ENCODE measurements around the gene CLIC5.

CLIC5 gene

GRCh38 chr6:45911691-45912090 is 104.0 kb downstream of the CLIC5 start:
- Histone ChIP-seq H3K4me1 (ENCODE audit: control insufficient read depth, insufficient read depth, low read length) (no peaks in the 10 kb centered on the region), H3K36me3 (ENCODE audit: control insufficient read depth, insufficient read depth, low read length) (no peaks in the 10 kb centered on the region), H3K4me3 (ENCODE audit: low read length) (no peak overlapping the region), H3K27me3 (ENCODE audit: control insufficient read depth, insufficient read depth, low read length) (no peaks in the 10 kb centered on the region), H3K9me3 (ENCODE audit: control insufficient read depth, low read length) (no peaks in the 10 kb centered on the region), H3K9ac (ENCODE audit: low read length) (no peak overlapping the region)

GRCh38 chr6:45903959-45904358 is 111.7 kb downstream of the CLIC5 start:
- H3K4me1 ChIP-seq (ENCODE audit: control insufficient read depth, insufficient read depth, low read length), result no peaks in the 10 kb centered on the region
- no peaks in the 10 kb centered on the region for H3K36me3 ChIP-seq (ENCODE audit: control insufficient read depth, insufficient read depth, low read length)
- no peaks in the 10 kb centered on the region for H3K9me3 ChIP-seq (ENCODE audit: control insufficient read depth, low read length)
- H3K9ac ChIP-seq (ENCODE audit: low read length), result no peak overlapping the region
- no peak overlapping the region for H3K4me3 ChIP-seq (ENCODE audit: low read length)
- no peaks in the 10 kb centered on the region for H3K27me3 ChIP-seq (ENCODE audit: control insufficient read depth, insufficient read depth, low read length)

- no peaks in the 10 kb centered on the region for H3K27me3 ChIP-seq (ENCODE audit: control insufficient read depth, insufficient read depth, low read length)
- no peaks in the 10 kb centered on the region for H3K36me3 ChIP-seq (ENCODE audit: control insufficient read depth, insufficient read depth, low read length)
- H3K9me3 ChIP-seq (ENCODE audit: control insufficient read depth, low read length), result no peaks in the 10 kb centered on the region
- H3K9ac ChIP-seq (ENCODE audit: low read length), result no peak overlapping the region
- H3K4me1 ChIP-seq (ENCODE audit: control insufficient read depth, insufficient read depth, low read length), result no peaks in the 10 kb centered on the region
- no peak overlapping the region for H3K4me3 ChIP-seq (ENCODE audit: low read length)
Observed at GRCh38 chr6:45902984-45903383, 112.7 kb downstream of the CLIC5 start.

GRCh38 chr6:45901767-45902650 is 113.7 kb downstream of the CLIC5 start:
- Histone ChIP-seq H3K9ac (ENCODE audit: low read length) (no peak overlapping the region), H3K27me3 (ENCODE audit: control insufficient read depth, insufficient read depth, low read length) (no peaks in the 10 kb centered on the region), H3K36me3 (ENCODE audit: control insufficient read depth, insufficient read depth, low read length) (no peaks in the 10 kb centered on the region), H3K4me1 (ENCODE audit: control insufficient read depth, insufficient read depth, low read length) (no peaks in the 10 kb centered on the region), H3K9me3 (ENCODE audit: control insufficient read depth, low read length) (no peaks in the 10 kb centered on the region), H3K4me3 (ENCODE audit: low read length) (no peak overlapping the region)

GRCh38 chr6:45900808-45901752 is 114.6 kb downstream of the CLIC5 start:
- H3K36me3 ChIP-seq (ENCODE audit: control insufficient read depth, insufficient read depth, low read length), result no peaks in the 10 kb centered on the region
- H3K9ac ChIP-seq (ENCODE audit: low read length), result no peak overlapping the region
- H3K9me3 ChIP-seq (ENCODE audit: control insufficient read depth, low read length), result no peaks in the 10 kb centered on the region
- no peaks in the 10 kb centered on the region for H3K4me1 ChIP-seq (ENCODE audit: control insufficient read depth, insufficient read depth, low read length)
- no peaks in the 10 kb centered on the region for H3K27me3 ChIP-seq (ENCODE audit: control insufficient read depth, insufficient read depth, low read length)
- H3K4me3 ChIP-seq (ENCODE audit: low read length), result no peak overlapping the region

- H3K9me3 ChIP-seq (ENCODE audit: control insufficient read depth, low read length), result no peaks in the 10 kb centered on the region
Observed at GRCh38 chr6:45899683-45899946, 116.0 kb downstream of the CLIC5 start.

GRCh38 chr6:45898941-45899682 is 116.5 kb downstream of the CLIC5 start:
- Histone ChIP-seq H3K9me3 (ENCODE audit: control insufficient read depth, low read length) (no peaks in the 10 kb centered on the region), H3K4me1 (ENCODE audit: control insufficient read depth, insufficient read depth, low read length) (no peaks in the 10 kb centered on the region), H3K9ac (ENCODE audit: low read length) (no peak overlapping the region), H3K27me3 (ENCODE audit: control insufficient read depth, insufficient read depth, low read length) (no peaks in the 10 kb centered on the region), H3K4me3 (ENCODE audit: low read length) (no peak overlapping the region), H3K36me3 (ENCODE audit: control insufficient read depth, insufficient read depth, low read length) (no peaks in the 10 kb centered on the region)

More at GRCh38 chr6:45899683-45899946, 116.0 kb downstream of the CLIC5 start:
- H3K36me3 ChIP-seq (ENCODE audit: control insufficient read depth, insufficient read depth, low read length), result no peaks in the 10 kb centered on the region
- no peak overlapping the region for H3K4me3 ChIP-seq (ENCODE audit: low read length)
- H3K27me3 ChIP-seq (ENCODE audit: control insufficient read depth, insufficient read depth, low read length), result no peaks in the 10 kb centered on the region
- H3K4me1 ChIP-seq (ENCODE audit: control insufficient read depth, insufficient read depth, low read length), result no peaks in the 10 kb centered on the region
- no peak overlapping the region for H3K9ac ChIP-seq (ENCODE audit: low read length)

GRCh38 chr6:45896783-45897441 is 118.7 kb downstream of the CLIC5 start:
- Histone ChIP-seq H3K4me1 (ENCODE audit: control insufficient read depth, insufficient read depth, low read length) (no peaks in the 10 kb centered on the region), H3K4me3 (ENCODE audit: low read length) (no peak overlapping the region), H3K9ac (ENCODE audit: low read length) (no peak overlapping the region)

GRCh38 chr6:45895569-45895968 is 120.1 kb downstream of the CLIC5 start:
- H3K4me3 ChIP-seq (ENCODE audit: low read length), result no peak overlapping the region
- no peaks in the 10 kb centered on the region for H3K36me3 ChIP-seq (ENCODE audit: control insufficient read depth, insufficient read depth, low read length)
- H3K27me3 ChIP-seq (ENCODE audit: control insufficient read depth, insufficient read depth, low read length), result no peaks in the 10 kb centered on the region
- no peak overlapping the region for H3K9ac ChIP-seq (ENCODE audit: low read length)
- H3K4me1 ChIP-seq (ENCODE audit: control insufficient read depth, insufficient read depth, low read length), result no peaks in the 10 kb centered on the region
- no peaks in the 10 kb centered on the region for H3K9me3 ChIP-seq (ENCODE audit: control insufficient read depth, low read length)

More at GRCh38 chr6:45896783-45897441, 118.7 kb downstream of the CLIC5 start:
- H3K9me3 ChIP-seq (ENCODE audit: control insufficient read depth, low read length), result no peaks in the 10 kb centered on the region
- no peaks in the 10 kb centered on the region for H3K36me3 ChIP-seq (ENCODE audit: control insufficient read depth, insufficient read depth, low read length)
- no peaks in the 10 kb centered on the region for H3K27me3 ChIP-seq (ENCODE audit: control insufficient read depth, insufficient read depth, low read length)

- H3K27me3 ChIP-seq (ENCODE audit: control insufficient read depth, insufficient read depth, low read length), result no peaks in the 10 kb centered on the region
- no peak overlapping the region for H3K9ac ChIP-seq (ENCODE audit: low read length)
- no peaks in the 10 kb centered on the region for H3K4me1 ChIP-seq (ENCODE audit: control insufficient read depth, insufficient read depth, low read length)
- no peaks in the 10 kb centered on the region for H3K9me3 ChIP-seq (ENCODE audit: control insufficient read depth, low read length)
- H3K36me3 ChIP-seq (ENCODE audit: control insufficient read depth, insufficient read depth, low read length), result no peaks in the 10 kb centered on the region
- no peak overlapping the region for H3K4me3 ChIP-seq (ENCODE audit: low read length)
Observed at GRCh38 chr6:45892696-45893245, 122.9 kb downstream of the CLIC5 start.

GRCh38 chr6:45892196-45892595 is 123.5 kb downstream of the CLIC5 start:
- Histone ChIP-seq H3K27me3 (ENCODE audit: control insufficient read depth, insufficient read depth, low read length) (no peaks in the 10 kb centered on the region), H3K36me3 (ENCODE audit: control insufficient read depth, insufficient read depth, low read length) (no peaks in the 10 kb centered on the region), H3K9ac (ENCODE audit: low read length) (no peak overlapping the region), H3K4me1 (ENCODE audit: control insufficient read depth, insufficient read depth, low read length) (no peaks in the 10 kb centered on the region), H3K9me3 (ENCODE audit: control insufficient read depth, low read length) (no peaks in the 10 kb centered on the region), H3K4me3 (ENCODE audit: low read length) (no peak overlapping the region)
